H1 (cell line): Measurements from ENCODE around the gene CTSL. TPM values are rescaled to one million over a fixed set of nuclear protein-coding genes. Genes with fewer than 3 reads are reported as not detected.

Source experiments
- CTCF ChIA-PET: fragments of 300-600 bp; sonication (Branson Sonifier 250); formaldehyde crosslinking; loops from one replicate; lab custom pipeline; 2021; ENCODE audit not compliant: partially characterized antibody; lab: Charles Lee
- POLR2A ChIA-PET: fragments of 300-600 bp; sonication (Branson Sonifier 250); formaldehyde crosslinking; loops from one replicate; lab custom pipeline; 2021; ENCODE audit warnings: inconsistent platforms; ENCODE audit not compliant: partially characterized antibody; lab: Charles Lee
- DNase-seq, 2 experiments: peaks; one replicate each; pipeline versions ENCODE4 v3.0.0 to v3.0.0-alpha.2; 2010 to 2022; ENCODE audit warnings: low spot score in 2 of 2, low read depth in 1 of 2, mixed read lengths in 1 of 2
- FAIRE-seq: peaks from 2 replicates; lab custom pipeline; 2011; peaks lifted over from hg19 to GRCh38; lab: Jason Lieb, UNC
- H2AFZ ChIP-seq: 2 replicates; pipeline ENCODE4 v1.8.1; 2012; ENCODE audit warnings: low read length, inconsistent platforms
- H2AK5ac ChIP-seq: 2 replicates; pipeline ENCODE4 v1.6.1; 2013; ENCODE audit warnings: low read depth, low read length
- H2BK120ac ChIP-seq: replicated peaks from 2 replicates; pipeline ENCODE3; 2013; ENCODE audit warnings: low read depth, low read length, inconsistent platforms
- H2BK12ac ChIP-seq: 2 replicates; pipeline ENCODE4 v1.6.1; 2013; ENCODE audit warnings: low read depth, low read length
- H2BK15ac ChIP-seq: 2 replicates; pipeline ENCODE4 v1.6.1; 2013; ENCODE audit warnings: low read length
- H2BK20ac ChIP-seq: 2 replicates; pipeline ENCODE4 v1.6.1; 2013; ENCODE audit warnings: low read length
- H2BK5ac ChIP-seq: 2 replicates; pipeline ENCODE4 v1.6.1; 2013; ENCODE audit warnings: low read depth, low read length
- H3K14ac ChIP-seq: 2 replicates; pipeline ENCODE4 v1.6.1; 2013; ENCODE audit warnings: inconsistent platforms; ENCODE audit not compliant: insufficient read length
- H3K18ac ChIP-seq: 2 replicates; pipeline ENCODE4 v1.6.1; 2013; ENCODE audit warnings: low read length; ENCODE audit errors: extremely low read depth
- H3K23ac ChIP-seq: 2 replicates; pipeline ENCODE4 v1.6.1; 2013; ENCODE audit warnings: inconsistent platforms; ENCODE audit not compliant: insufficient read length
- H3K23me2 ChIP-seq: 2 replicates; pipeline ENCODE4 v1.6.1; 2013; ENCODE audit warnings: low read depth, low read length
- H3K27ac ChIP-seq: 2 replicates; pipeline ENCODE4 v1.6.1; 2011; ENCODE audit warnings: low read depth, low read length, inconsistent platforms
- H3K27me3 ChIP-seq, 4 experiments: replicated peaks in 1 of 4; 1 replicate in 1 of 4; 2 replicates in 3 of 4; pipeline versions ENCODE4 v1.6.1 to v1.8.1; 2011 to 2013; ENCODE audit warnings: low read length in 3 of 4, mild to moderate bottlenecking in 3 of 4, inconsistent platforms in 2 of 4, mixed read lengths in 2 of 4, moderate library complexity in 1 of 4; ENCODE audit not compliant: control insufficient read depth in 3 of 4, insufficient read depth in 3 of 4; ENCODE audit errors: extremely low read depth in 1 of 4
- H3K36me3 ChIP-seq, 4 experiments: 2 replicates each; pipeline versions ENCODE4 v1.6.1 to v1.8.1; 2011 to 2013; ENCODE audit warnings: mild to moderate bottlenecking in 4 of 4, low read length in 3 of 4, moderate library complexity in 2 of 4, control low read depth in 1 of 4, inconsistent platforms in 1 of 4; ENCODE audit not compliant: insufficient read depth in 4 of 4, control insufficient read depth in 2 of 4
- H3K4ac ChIP-seq: replicated peaks from 2 replicates; pipeline ENCODE3; 2013; ENCODE audit warnings: low read length, low read depth, mixed read lengths, inconsistent platforms; ENCODE audit not compliant: insufficient read length
- H3K4me1 ChIP-seq, 4 experiments: replicated peaks in 1 of 4; 1 replicate in 1 of 4; 2 replicates in 3 of 4; pipeline versions ENCODE4 v1.6.1 to v1.8.1; 2011 to 2013; ENCODE audit warnings: low read length in 3 of 4, inconsistent platforms in 2 of 4, mixed read lengths in 1 of 4; ENCODE audit not compliant: insufficient read depth in 4 of 4, control insufficient read depth in 3 of 4
- H3K4me2 ChIP-seq, 2 experiments: 2 replicates each; pipeline versions ENCODE4 v1.6.1 to v1.8.1; 2011 to 2013; ENCODE audit warnings: low read depth in 2 of 2, low read length in 2 of 2, control low read depth in 1 of 2, inconsistent platforms in 1 of 2, mild to moderate bottlenecking in 1 of 2; ENCODE audit not compliant: insufficient read depth in 1 of 2
- H3K4me3 ChIP-seq, 4 experiments: fragments of 200-600, 300-600 bp in 1 of 4; sonication (generic), shearing (Covaris generic), sonication (Bioruptor Twin) in 1 of 4; 2 replicates each; pipeline versions ENCODE4 v1.5.1 to v1.8.1; 2011 to 2016; ENCODE audit warnings: low read length in 4 of 4, low read depth in 3 of 4, control low read depth in 2 of 4, inconsistent platforms in 2 of 4, mild to moderate bottlenecking in 2 of 4, mixed read lengths in 1 of 4, moderate library complexity in 1 of 4; ENCODE audit not compliant: insufficient read depth in 2 of 4; ENCODE audit errors: extremely low read depth in 1 of 4
- H3K56ac ChIP-seq: replicated peaks from 2 replicates; pipeline ENCODE3; 2013; ENCODE audit warnings: low read depth, mild to moderate bottlenecking, mixed read lengths, low read length, inconsistent platforms; ENCODE audit not compliant: insufficient read length
- H3K79me1 ChIP-seq: 2 replicates; pipeline ENCODE4 v1.6.1; 2013; ENCODE audit warnings: low read depth, low read length, control low read depth
- H3K79me2 ChIP-seq, 2 experiments: 2 replicates each; pipeline versions ENCODE4 v1.6.1 to v1.8.1; 2012 to 2013; ENCODE audit warnings: low read length in 2 of 2, mild to moderate bottlenecking in 2 of 2, inconsistent platforms in 1 of 2; ENCODE audit not compliant: insufficient read depth in 2 of 2, control insufficient read depth in 1 of 2
- H3K9ac ChIP-seq, 4 experiments: replicated peaks in 1 of 4; 1 replicate in 1 of 4; 2 replicates in 3 of 4; pipeline versions ENCODE4 v1.6.1 to v1.8.1; 2011 to 2013; ENCODE audit warnings: low read depth in 3 of 4, low read length in 3 of 4, control low read depth in 2 of 4, mild to moderate bottlenecking in 2 of 4, moderate library complexity in 2 of 4, inconsistent platforms in 1 of 4; ENCODE audit errors: extremely low read depth in 1 of 4
- H3K9me3 ChIP-seq, 2 experiments: 2 replicates each; pipeline versions ENCODE4 v1.6.1 to v1.8.1; 2012 to 2013; ENCODE audit warnings: mild to moderate bottlenecking in 2 of 2, moderate library complexity in 2 of 2, control low read depth in 1 of 2, inconsistent platforms in 1 of 2, low read depth in 1 of 2, low read length in 1 of 2, mixed read lengths in 1 of 2; ENCODE audit not compliant: insufficient read depth in 2 of 2
- H4K20me1 ChIP-seq, 2 experiments: replicated peaks in 1 of 2; 2 replicates each; pipeline versions ENCODE3 to v1.8.1; 2011 to 2013; ENCODE audit warnings: inconsistent platforms in 2 of 2, low read length in 2 of 2, mild to moderate bottlenecking in 1 of 2; ENCODE audit not compliant: insufficient read depth in 2 of 2, control insufficient read depth in 1 of 2
- H4K5ac ChIP-seq: 2 replicates; pipeline ENCODE4 v1.6.1; 2013; ENCODE audit warnings: low read length, low read depth, mixed read lengths, inconsistent platforms; ENCODE audit not compliant: insufficient read length
- H4K8ac ChIP-seq: 2 replicates; pipeline ENCODE4 v1.8.0; 2013; ENCODE audit warnings: mild to moderate bottlenecking, moderate library complexity, low read length, inconsistent platforms; ENCODE audit not compliant: insufficient read depth; ENCODE audit errors: extremely low read depth
- H4K91ac ChIP-seq: replicated peaks from 2 replicates; pipeline ENCODE3; 2013; ENCODE audit warnings: low read length, mixed read lengths, inconsistent platforms; ENCODE audit not compliant: insufficient read length
- CEBPB ChIP-seq: IDR thresholded peaks from 2 replicates; pipeline ENCODE4 v1.6.1; 2012; ENCODE audit warnings: low read depth, low read length
- KDM1A ChIP-seq: fragments of 200-600, 300-600 bp; sonication (generic); IDR thresholded peaks from 2 replicates; pipeline ENCODE4 v1.7.1; 2016; ENCODE audit warnings: mild to moderate bottlenecking, low read length, borderline replicate concordance
- PHF8 ChIP-seq: fragments of 200-600 bp; sonication (generic); conservative IDR thresholded peaks from 2 replicates; pipeline ENCODE4 v1.7.1; 2012; ENCODE audit warnings: low read depth, mild to moderate bottlenecking, inconsistent platforms, low read length, moderate library complexity
- POU5F1 ChIP-seq: IDR thresholded peaks from 2 replicates; pipeline ENCODE4 v1.6.1; 2011; ENCODE audit warnings: low read depth, mild to moderate bottlenecking, low read length, moderate library complexity
- RBBP5 ChIP-seq: IDR thresholded peaks from 2 replicates; pipeline ENCODE4 v1.7.1; 2012; ENCODE audit warnings: low read depth, mild to moderate bottlenecking, inconsistent platforms, low read length, moderate library complexity, borderline replicate concordance
- SIN3A ChIP-seq, 2 experiments: IDR thresholded peaks in 1 of 2; conservative IDR thresholded peaks in 1 of 2; 2 replicates each; pipeline ENCODE4 v1.6.1; 2011 to 2012; ENCODE audit warnings: low read length in 2 of 2, improper control_type of control experiment in 1 of 2, low read depth in 1 of 2, mild to moderate bottlenecking in 1 of 2
- SUZ12 ChIP-seq: fragments of 200-600 bp; sonication (generic); IDR thresholded peaks from 2 replicates; pipeline ENCODE4 v1.6.1; 2012; ENCODE audit warnings: mild to moderate bottlenecking, inconsistent platforms, low read length, moderate library complexity, mixed read lengths
- ZNF274 ChIP-seq: IDR thresholded peaks from 2 replicates; pipeline ENCODE4 v1.7.0; 2012; ENCODE audit warnings: low read length, borderline replicate concordance; ENCODE audit errors: extremely low read depth
- WGBS, 2 experiments: shearing (Covaris generic) in 1 of 2; methylation state at CpG; one replicate each; pipeline versions ENCODE4 v1.1.6 to v1.1.7; 2013 to 2015; ENCODE audit warnings: low lambda C conversion rate in 2 of 2, mixed read lengths in 2 of 2, inconsistent platforms in 1 of 2, low coverage in 1 of 2, missing lambda C conversion rate in 1 of 2; ENCODE audit not compliant: insufficient replicate concordance in 2 of 2, insufficient coverage in 1 of 2, insufficient read length in 1 of 2; ENCODE audit errors: extremely low coverage in 1 of 2, missing lambda C conversion rate in 1 of 2; 5-methylcytosine and 5-hydroxymethylcytosine counted together
- polyA plus RNA-seq, 7 experiments: library from polyadenylated mRNA; depleted of rRNA in 3 of 7; stranded (reverse) in 5 of 7; unstranded in 2 of 7; fragments of >200 nt in 5 of 7; fragments of 200-250 nt in 2 of 7; gene quantifications; 1 replicate in 5 of 7; 2 replicates in 1 of 7; 4 replicates in 1 of 7; pipeline versions ENCODE4 v1.2.1 to v1.2.3, GENCODE V29; 2011 to 2013; ENCODE audit warnings: missing spikeins in 2 of 7, mixed read lengths in 2 of 7
- total RNA-seq: library from RNA; stranded (reverse); fragmentation: NEBNext Ultra II Directional; extraction: Animal tissue kit (Norgen Biotek cat#: 25700); gene quantifications from 2 replicates; pipeline ENCODE4 v1.2.1, GENCODE V29; 2021
- TF ChIP-seq, protein P1 (sequence below), 3 experiments: IDR thresholded peaks; 1 replicate in 2 of 3; 2 replicates in 1 of 3; pipeline versions ENCODE4 v1.5.1 to v1.6.1; 2011; ENCODE audit warnings: low read length in 3 of 3, mild to moderate bottlenecking in 3 of 3, inconsistent platforms in 2 of 3, low read depth in 1 of 3, moderate library complexity in 1 of 3; ENCODE audit not compliant: insufficient read depth in 1 of 3; ENCODE audit errors: control extremely low read depth in 1 of 3

The CTSL gene
- total and polyA plus RNA-seq, 2 of the 8 experiments (the other 6 are each of a cell fraction or from before 2014, with no cell fraction given), result 34.2 to 38.2 TPM

DNA sequence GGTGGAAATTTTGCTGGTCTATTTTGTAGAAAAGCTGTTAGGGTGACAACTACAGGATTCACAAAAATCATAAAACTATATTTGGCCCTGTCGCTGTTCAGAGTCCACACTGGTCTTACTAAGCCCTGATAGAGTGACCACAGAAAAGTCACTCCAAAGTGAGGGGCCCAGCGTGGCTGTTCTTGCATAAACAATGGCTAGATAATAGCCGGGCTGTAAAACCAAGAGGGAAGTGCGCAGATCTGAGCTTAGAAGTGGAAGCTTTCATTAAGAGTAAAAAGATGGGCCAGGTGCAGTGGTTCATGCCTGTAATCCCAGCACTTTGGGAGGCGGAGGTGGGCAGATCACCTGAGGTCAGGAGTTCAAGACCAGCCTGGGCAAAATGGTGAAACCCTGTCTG lies 15.5 kb upstream of the CTSL start:
- Histone ChIP-seq H3K18ac (no peak overlapping the region), H3K23ac (no peak overlapping the region), H4K8ac (no peak overlapping the region), H3K36me3 (peaks cover 15 to 28% (median 24%) of the 10 kb centered on the region in 4 experiments), H4K5ac (no peak overlapping the region), H3K27me3 (no peaks in the 10 kb centered on the region), H4K91ac (no peak overlapping the region), H2BK20ac (no peak overlapping the region), H3K9ac (no peak overlapping the region), H3K23me2 (peaks cover 6% of the 10 kb centered on the region; the same call in 1 of the 2 replicates), H3K27ac (no peak overlapping the region), H2BK5ac (no peak overlapping the region), H3K4me3 (no peak overlapping the region), H2BK15ac (no peak overlapping the region), H2BK12ac (no peak overlapping the region), H2AFZ (no peak overlapping the region), H4K20me1 (peaks cover 0 to 5% of the 10 kb centered on the region in 2 experiments), H3K79me1 (no peaks in the 10 kb centered on the region), H3K4ac (no peak overlapping the region), H3K14ac (no peak overlapping the region), H2BK120ac (no peak overlapping the region), H3K4me1 (no peaks in the 10 kb centered on the region; a peak in 2 of 7 replicates), H3K79me2 (no peaks in the 10 kb centered on the region), H2AK5ac (no peak overlapping the region), H3K4me2 (no peak overlapping the region), H3K9me3 (no peaks in the 10 kb centered on the region), H3K56ac (no peak overlapping the region)
- no peak for FAIRE-seq
- POLR2A ChIA-PET, result interaction anchor here (0.9 kb wide), 1 partner anchor 16 kb away, joined by 4 read pairs; the partner anchor contains the start of gene CTSL
- CTCF ChIA-PET, result interaction anchor here (1.0 to 2.9 kb wide), 4 partner anchors 26 to 124 kb away, joined by 3 to 15 read pairs (median 6); no protein-coding TSS in a partner anchor
- 97% methylated on average over 5 of the region's 5 CpGs; no CpG with 5 or more reads in 1 of the 2 experiments for WGBS, 2 experiments
- DNase-seq, result no peak
- TF ChIP-seq POU5F1 (no peak), CEBPB (no peak), KDM1A (no peak), PHF8 (no peak), ZNF274 (no peak), SUZ12 (no peak), SIN3A (conservative IDR thresholded peaks at IDR 0.05 in 1 of 2, IDR thresholded peaks at IDR 0.05 in 1 of 2; ENCODE audit: low read depth in 1 of 2, low read length in 2 of 2) (no peak), RBBP5 (no peak)
- TF ChIP-seq, protein P1, sequence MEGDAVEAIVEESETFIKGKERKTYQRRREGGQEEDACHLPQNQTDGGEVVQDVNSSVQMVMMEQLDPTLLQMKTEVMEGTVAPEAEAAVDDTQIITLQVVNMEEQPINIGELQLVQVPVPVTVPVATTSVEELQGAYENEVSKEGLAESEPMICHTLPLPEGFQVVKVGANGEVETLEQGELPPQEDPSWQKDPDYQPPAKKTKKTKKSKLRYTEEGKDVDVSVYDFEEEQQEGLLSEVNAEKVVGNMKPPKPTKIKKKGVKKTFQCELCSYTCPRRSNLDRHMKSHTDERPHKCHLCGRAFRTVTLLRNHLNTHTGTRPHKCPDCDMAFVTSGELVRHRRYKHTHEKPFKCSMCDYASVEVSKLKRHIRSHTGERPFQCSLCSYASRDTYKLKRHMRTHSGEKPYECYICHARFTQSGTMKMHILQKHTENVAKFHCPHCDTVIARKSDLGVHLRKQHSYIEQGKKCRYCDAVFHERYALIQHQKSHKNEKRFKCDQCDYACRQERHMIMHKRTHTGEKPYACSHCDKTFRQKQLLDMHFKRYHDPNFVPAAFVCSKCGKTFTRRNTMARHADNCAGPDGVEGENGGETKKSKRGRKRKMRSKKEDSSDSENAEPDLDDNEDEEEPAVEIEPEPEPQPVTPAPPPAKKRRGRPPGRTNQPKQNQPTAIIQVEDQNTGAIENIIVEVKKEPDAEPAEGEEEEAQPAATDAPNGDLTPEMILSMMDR (IDR thresholded peaks at IDR 0.05; ENCODE audit: control extremely low read depth in 1 of 3, insufficient read depth in 1 of 3, low read depth in 1 of 3, low read length in 3 of 3), result no peak
